ENCODE data around the gene FARS2. TPM values are rescaled to one million over a fixed set of nuclear protein-coding genes. Genes with fewer than 3 reads are reported as not detected.
"Not testable (repeated sequence)": the region's sequence is repeated elsewhere in the genome, so short reads cannot be mapped to it uniquely, and the experiment has no call there.

The FARS2 gene
- total and polyA plus RNA-seq, 12 donors = 7.6 to 22.4 (median 20.8) TPM

- TF ChIP-seq CTCF (IDR thresholded peaks at IDR 0.05) = no peak
- no peak overlapping the region for H3K27ac ChIP-seq
- 95 to 98% methylated on average over 2 of the region's 2 CpGs for WGBS, 2 donors
- H3K36me3 ChIP-seq = no peaks in the 10 kb centered on the region
- ATAC-seq (no peak), DNase-seq (no peak)
- peaks cover 0 to 5% (median 0%) of the 10 kb centered on the region in 9 donors for H3K4me1 ChIP-seq
- H3K27me3 ChIP-seq = no peaks in the 10 kb centered on the region
- intact Hi-C loops (cut with DNase I) = no loop called here
- H3K9me3 ChIP-seq = no peaks in the 10 kb centered on the region
- no peak overlapping the region for H3K4me3 ChIP-seq
Measured at GRCh38 chr6:5559651-5560050, 298.3 kb downstream of the FARS2 start.

- TF ChIP-seq CTCF (IDR thresholded peaks at IDR 0.05) = no peak
- ATAC-seq = no peak
- WGBS, 2 donors = 65 to 76% methylated on average over 3 of the region's 3 CpGs
Measured at GRCh38 chr6:5562277-5562676, 301.0 kb downstream of the FARS2 start.

GRCh38 chr6:5563086-5563485 lies 301.8 kb downstream of the FARS2 start:
- no peaks in the 10 kb centered on the region for H3K36me3 ChIP-seq
- H3K4me1 ChIP-seq = peaks cover 0 to 8% (median 0%) of the 10 kb centered on the region in 9 donors
- ATAC-seq (no peak), DNase-seq (no peak)
- no peak overlapping the region for H3K4me3 ChIP-seq
- no peak for TF ChIP-seq CTCF (IDR thresholded peaks at IDR 0.05)
- H3K9me3 ChIP-seq = no peaks in the 10 kb centered on the region
- H3K27ac ChIP-seq = no peak overlapping the region
- WGBS, 2 donors = 84 to 88% methylated on average over 4 of the region's 4 CpGs
- H3K27me3 ChIP-seq = no peaks in the 10 kb centered on the region
- intact Hi-C loops (cut with DNase I) = no loop called here

More at GRCh38 chr6:5562277-5562676, 301.0 kb downstream of the FARS2 start:
- no peak overlapping the region for H3K4me3 ChIP-seq
- H3K27me3 ChIP-seq = no peaks in the 10 kb centered on the region
- H3K4me1 ChIP-seq = peaks cover 0 to 8% (median 0%) of the 10 kb centered on the region in 9 donors
- H3K27ac ChIP-seq = no peak overlapping the region
- intact Hi-C loops (cut with DNase I) = no loop called here
- no peaks in the 10 kb centered on the region for H3K36me3 ChIP-seq
- no peaks in the 10 kb centered on the region for H3K9me3 ChIP-seq
- DNase-seq = no peak

GRCh38 chr6:5564746-5565145 lies 303.4 kb downstream of the FARS2 start:
- ATAC-seq; intact Hi-C loops (cut with DNase I); H3K36me3 ChIP-seq; H3K4me1 ChIP-seq; DNase-seq; H3K27ac ChIP-seq; H3K9me3 ChIP-seq; H3K27me3 ChIP-seq; H3K4me3 ChIP-seq: not testable (repeated sequence)
- 73 to 82% methylated on average over 3 of the region's 3 CpGs for WGBS, 2 donors

- Histone ChIP-seq H3K9me3 (no peaks in the 10 kb centered on the region), H3K27me3 (no peaks in the 10 kb centered on the region), H3K4me3 (no peak overlapping the region), H3K27ac (no peak overlapping the region), H3K36me3 (no peaks in the 10 kb centered on the region), H3K4me1 (peaks cover 0 to 8% (median 0%) of the 10 kb centered on the region in 9 donors)
- 90 to 91% methylated on average over 3 of the region's 3 CpGs for WGBS, 2 donors
- intact Hi-C loops (cut with DNase I) = no loop called here
- ATAC-seq (no peak), DNase-seq (no peak)
- TF ChIP-seq CTCF (IDR thresholded peaks at IDR 0.05) = no peak
Measured at GRCh38 chr6:5565971-5566370, 304.7 kb downstream of the FARS2 start.

Measured in heart right ventricle (tissue), 16 donors.